Stimulated activated CD4-positive, alpha-beta T cell treated with anti-CD3 and anti-CD28 coated beads, Interleukin-12 subunit alpha, Interleukin-12 subunit beta, amount 100 ng/mL, for 4 hours (primary cell): ENCODE results near the gene TNRC18.

ENCODE experiments used
- DNase-seq: peaks from one replicate; pipeline ENCODE4 v3.0.0-alpha.2; 2020

Gene TNRC18

GRCh38 chr7:5448378-5449037, 24.9 kb upstream of the TNRC18 start:
- DNase-seq: no peak

GRCh38 chr7:5445981-5446594, 22.5 kb upstream of the TNRC18 start:
- DNase-seq: no peak

- DNase-seq: no peak
These were observed 20.0 kb upstream of the TNRC18 start for GRCh38 chr7:5443678-5444077.

GRCh38 chr7:5442757-5443305, 19.2 kb upstream of the TNRC18 start:
- no peak for DNase-seq

GRCh38 chr7:5441840-5442503, 18.3 kb upstream of the TNRC18 start:
- DNase-seq: no peak

- no peak for DNase-seq
These were observed 16.2 kb upstream of the TNRC18 start for GRCh38 chr7:5439572-5440496.

- DNase-seq: no peak
These were observed 15.6 kb upstream of the TNRC18 start for GRCh38 chr7:5439209-5439571.

- no peak for DNase-seq
These were observed 14.4 kb upstream of the TNRC18 start for GRCh38 chr7:5437987-5438386.

- no peak for DNase-seq
These were observed 13.8 kb upstream of the TNRC18 start for GRCh38 chr7:5437348-5437892.

- no peak for DNase-seq
These were observed 12.5 kb upstream of the TNRC18 start for GRCh38 chr7:5436003-5436678.

- DNase-seq: no peak
These were observed 11.8 kb upstream of the TNRC18 start for GRCh38 chr7:5435291-5436002.

- DNase-seq: no peak
These were observed 9.5 kb upstream of the TNRC18 start for GRCh38 chr7:5433181-5433580.

- no peak for DNase-seq
These were observed 9.1 kb upstream of the TNRC18 start for GRCh38 chr7:5432691-5433090.

- no peak for DNase-seq
These were observed 8.0 kb upstream of the TNRC18 start for GRCh38 chr7:5431560-5432015.

GRCh38 chr7:5430612-5430947, 6.9 kb upstream of the TNRC18 start:
- DNase-seq: no peak

- no peak for DNase-seq
These were observed 6.4 kb upstream of the TNRC18 start for GRCh38 chr7:5429857-5430611.

GRCh38 chr7:5429253-5429856, 5.7 kb upstream of the TNRC18 start:
- DNase-seq: no peak

GRCh38 chr7:5428478-5429252, 5.0 kb upstream of the TNRC18 start:
- DNase-seq: no peak

GRCh38 chr7:5426226-5426475, 2.5 kb upstream of the TNRC18 start:
- DNase-seq: no peak
